ENCODE data around the gene GPR61.

The GPR61 gene

DNA sequence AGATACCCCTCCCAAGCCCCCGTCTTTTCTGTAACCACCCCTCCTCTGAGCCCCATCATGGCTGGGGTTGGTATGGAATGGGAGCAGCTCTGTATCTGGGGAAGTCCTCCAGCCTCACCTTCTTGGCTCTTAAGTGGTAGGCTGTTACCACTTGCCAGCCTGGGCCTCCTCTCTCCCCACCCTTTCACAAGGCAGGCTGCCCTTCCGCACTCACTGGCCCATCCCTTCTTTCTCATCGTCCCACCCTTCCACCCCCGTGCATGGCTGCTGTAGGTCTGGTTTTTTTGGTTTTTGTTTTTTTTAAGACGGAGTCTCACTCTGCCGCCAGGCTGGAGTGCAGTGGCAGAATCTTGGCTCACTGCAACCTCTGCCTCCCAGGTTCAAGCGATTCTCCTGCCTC is 40.6 kb upstream of the GPR61 start:
- no peaks in the 10 kb centered on the region for H3K9me3 ChIP-seq (ENCODE audit: control insufficient read depth, insufficient read depth, low read length)
- H3K9ac ChIP-seq (ENCODE audit: low read depth, low read length), result no peak overlapping the region
- peaks cover 17% of the 10 kb centered on the region for H3K4me1 ChIP-seq (ENCODE audit: control insufficient read depth, insufficient read depth, low read length)
- H3K36me3 ChIP-seq (ENCODE audit: control insufficient read depth, insufficient read depth, low read length), result no peaks in the 10 kb centered on the region
- H3K27me3 ChIP-seq (ENCODE audit: control insufficient read depth, insufficient read depth, low read length), result no peaks in the 10 kb centered on the region
- H3K4me3 ChIP-seq (ENCODE audit: low read depth, low read length), result no peak overlapping the region
- no peak overlapping the region for H3K27ac ChIP-seq (ENCODE audit: low read depth, low read length)

GRCh38 chr1:109499661-109500536 is 39.8 kb upstream of the GPR61 start:
- no peaks in the 10 kb centered on the region for H3K36me3 ChIP-seq (ENCODE audit: control insufficient read depth, insufficient read depth, low read length)
- no peak overlapping the region for H3K27ac ChIP-seq (ENCODE audit: low read depth, low read length)
- no peaks in the 10 kb centered on the region for H3K27me3 ChIP-seq (ENCODE audit: control insufficient read depth, insufficient read depth, low read length)
- H3K9me3 ChIP-seq (ENCODE audit: control insufficient read depth, insufficient read depth, low read length), result no peaks in the 10 kb centered on the region
- no peak overlapping the region for H3K9ac ChIP-seq (ENCODE audit: low read depth, low read length)
- H3K4me3 ChIP-seq (ENCODE audit: low read depth, low read length), result no peak overlapping the region
- peaks cover 17% of the 10 kb centered on the region for H3K4me1 ChIP-seq (ENCODE audit: control insufficient read depth, insufficient read depth, low read length)

DNA sequence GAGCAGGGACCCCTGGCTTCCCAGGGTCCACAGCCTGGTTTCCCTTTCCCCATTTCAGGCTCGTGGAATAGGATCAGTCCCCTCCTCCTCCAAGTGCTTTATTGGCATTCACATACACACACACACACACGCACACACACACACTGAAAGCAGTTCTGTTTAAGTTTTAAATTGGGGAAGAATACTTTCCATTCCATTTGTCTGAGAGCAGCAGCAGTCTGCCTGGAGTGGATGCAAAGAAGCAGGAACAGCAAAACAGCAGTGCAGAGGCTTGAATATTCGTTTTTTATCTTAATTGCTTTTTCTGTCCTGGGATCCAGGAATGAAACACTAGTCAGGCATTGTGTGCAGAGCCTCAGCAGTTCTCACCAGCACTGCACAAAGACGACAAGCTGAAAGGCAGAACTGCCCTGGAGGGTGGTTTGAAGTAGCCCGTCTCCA is 38.7 kb upstream of the GPR61 start:
- no peaks in the 10 kb centered on the region for H3K36me3 ChIP-seq (ENCODE audit: control insufficient read depth, insufficient read depth, low read length)
- peaks cover 17% of the 10 kb centered on the region for H3K4me1 ChIP-seq (ENCODE audit: control insufficient read depth, insufficient read depth, low read length)
- no peaks in the 10 kb centered on the region for H3K27me3 ChIP-seq (ENCODE audit: control insufficient read depth, insufficient read depth, low read length)
- H3K27ac ChIP-seq (ENCODE audit: low read depth, low read length), result no peak overlapping the region
- H3K9ac ChIP-seq (ENCODE audit: low read depth, low read length), result no peak overlapping the region
- no peak overlapping the region for H3K4me3 ChIP-seq (ENCODE audit: low read depth, low read length)
- no peaks in the 10 kb centered on the region for H3K9me3 ChIP-seq (ENCODE audit: control insufficient read depth, insufficient read depth, low read length)

- H3K4me3 ChIP-seq (ENCODE audit: low read depth, low read length), result no peak overlapping the region
- no peaks in the 10 kb centered on the region for H3K9me3 ChIP-seq (ENCODE audit: control insufficient read depth, insufficient read depth, low read length)
- H3K27me3 ChIP-seq (ENCODE audit: control insufficient read depth, insufficient read depth, low read length), result no peaks in the 10 kb centered on the region
- no peak overlapping the region for H3K9ac ChIP-seq (ENCODE audit: low read depth, low read length)
- no peaks in the 10 kb centered on the region for H3K36me3 ChIP-seq (ENCODE audit: control insufficient read depth, insufficient read depth, low read length)
- H3K4me1 ChIP-seq (ENCODE audit: control insufficient read depth, insufficient read depth, low read length), result peaks cover 17% of the 10 kb centered on the region
- H3K27ac ChIP-seq (ENCODE audit: low read depth, low read length), result no peak overlapping the region
Observed at GRCh38 chr1:109501644-109502363, 37.9 kb upstream of the GPR61 start.

- Histone ChIP-seq H3K9ac (ENCODE audit: low read depth, low read length) (no peak overlapping the region), H3K27ac (ENCODE audit: low read depth, low read length) (no peak overlapping the region), H3K27me3 (ENCODE audit: control insufficient read depth, insufficient read depth, low read length) (no peaks in the 10 kb centered on the region), H3K36me3 (ENCODE audit: control insufficient read depth, insufficient read depth, low read length) (no peaks in the 10 kb centered on the region), H3K9me3 (ENCODE audit: control insufficient read depth, insufficient read depth, low read length) (no peaks in the 10 kb centered on the region), H3K4me1 (ENCODE audit: control insufficient read depth, insufficient read depth, low read length) (peaks cover 15% of the 10 kb centered on the region), H3K4me3 (ENCODE audit: low read depth, low read length) (no peak overlapping the region)
Observed at GRCh38 chr1:109502364-109502851, 37.3 kb upstream of the GPR61 start.

GRCh38 chr1:109503935-109504334 is 35.7 kb upstream of the GPR61 start:
- Histone ChIP-seq H3K4me1 (ENCODE audit: control insufficient read depth, insufficient read depth, low read length) (0 out of 2 replicates have a peak, but pooled peaks cover 2% of the 10 kb centered on the region), H3K27ac (ENCODE audit: low read depth, low read length) (no peak overlapping the region), H3K4me3 (ENCODE audit: low read depth, low read length) (no peak overlapping the region)

DNA sequence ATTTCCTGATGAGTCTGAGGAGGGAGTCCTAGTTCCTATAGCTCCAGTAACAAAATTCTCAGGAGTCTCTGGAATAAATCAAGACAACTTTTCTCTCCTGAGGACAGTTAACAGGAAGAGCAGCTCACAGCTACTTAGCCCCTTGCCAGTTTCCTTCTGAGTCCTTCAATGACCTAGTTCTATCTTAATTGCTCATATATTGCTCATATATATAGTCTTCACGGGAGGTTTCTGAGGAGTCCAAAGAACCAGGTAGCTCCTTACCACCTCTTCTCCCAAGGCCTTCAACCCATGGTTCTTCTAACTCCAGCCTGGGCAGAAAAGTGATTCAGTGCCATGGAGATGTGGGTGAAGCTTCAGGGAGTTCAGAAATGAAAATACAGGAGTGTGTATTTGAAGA is 34.7 kb upstream of the GPR61 start:
- Histone ChIP-seq H3K36me3 (ENCODE audit: control insufficient read depth, insufficient read depth, low read length) (no peaks in the 10 kb centered on the region), H3K4me1 (ENCODE audit: control insufficient read depth, insufficient read depth, low read length) (no peaks in the 10 kb centered on the region; the same call in 1 of the 2 replicates), H3K9ac (ENCODE audit: low read depth, low read length) (no peak overlapping the region), H3K27ac (ENCODE audit: low read depth, low read length) (no peak overlapping the region), H3K9me3 (ENCODE audit: control insufficient read depth, insufficient read depth, low read length) (no peaks in the 10 kb centered on the region), H3K27me3 (ENCODE audit: control insufficient read depth, insufficient read depth, low read length) (peaks cover 19% of the 10 kb centered on the region), H3K4me3 (ENCODE audit: low read depth, low read length) (no peak overlapping the region)

More at GRCh38 chr1:109503935-109504334, 35.7 kb upstream of the GPR61 start:
- peaks cover 12% of the 10 kb centered on the region for H3K27me3 ChIP-seq (ENCODE audit: control insufficient read depth, insufficient read depth, low read length)
- no peaks in the 10 kb centered on the region for H3K36me3 ChIP-seq (ENCODE audit: control insufficient read depth, insufficient read depth, low read length)
- no peaks in the 10 kb centered on the region for H3K9me3 ChIP-seq (ENCODE audit: control insufficient read depth, insufficient read depth, low read length)
- H3K9ac ChIP-seq (ENCODE audit: low read depth, low read length), result no peak overlapping the region

DNA sequence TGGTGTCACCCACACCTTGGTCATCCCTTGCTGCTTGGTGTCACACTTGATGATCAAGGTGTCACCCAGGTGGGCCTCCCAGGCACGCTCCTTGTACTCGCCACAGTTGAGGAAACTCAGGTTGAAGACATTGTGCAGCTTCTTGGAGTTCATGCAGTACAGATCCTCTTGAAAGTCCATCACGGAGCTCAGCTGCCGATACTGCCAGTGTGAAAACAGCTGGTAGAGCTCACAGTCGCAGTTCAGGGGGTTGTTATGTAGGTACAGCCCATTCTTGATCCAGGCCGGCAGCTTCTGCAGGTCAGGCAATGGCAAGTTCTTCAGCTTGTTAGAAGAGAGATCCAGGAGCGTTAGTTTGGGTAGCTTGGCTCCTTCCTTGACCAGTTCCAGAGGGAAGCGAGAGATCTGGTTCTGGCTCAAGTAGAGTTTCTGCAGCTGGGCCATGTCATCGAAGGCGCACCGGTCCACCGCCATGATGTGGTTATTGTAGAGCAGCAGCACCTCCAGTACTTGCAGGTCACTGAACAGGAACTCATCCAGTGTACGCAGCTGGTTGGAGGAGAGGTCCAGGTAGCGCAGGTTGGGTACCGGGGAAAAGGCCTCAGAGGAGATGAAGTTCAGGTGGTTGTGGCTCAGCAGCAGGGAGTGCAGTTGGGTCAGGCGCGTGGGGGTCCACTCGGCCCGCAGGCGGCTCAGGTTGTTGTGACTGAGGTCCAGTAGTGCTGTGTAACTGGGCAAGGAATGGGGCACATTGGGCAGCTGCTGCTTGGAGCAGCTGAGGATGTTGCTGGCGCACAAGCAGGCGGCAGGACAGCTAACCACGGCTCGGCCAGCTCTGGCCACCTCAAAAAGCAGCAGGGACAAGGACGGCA is 31.4 kb upstream of the GPR61 start:
- H3K4me3 ChIP-seq (ENCODE audit: low read depth, low read length), result no peak overlapping the region
- H3K27me3 ChIP-seq (ENCODE audit: control insufficient read depth, insufficient read depth, low read length), result peaks cover 38% of the 10 kb centered on the region

DNA sequence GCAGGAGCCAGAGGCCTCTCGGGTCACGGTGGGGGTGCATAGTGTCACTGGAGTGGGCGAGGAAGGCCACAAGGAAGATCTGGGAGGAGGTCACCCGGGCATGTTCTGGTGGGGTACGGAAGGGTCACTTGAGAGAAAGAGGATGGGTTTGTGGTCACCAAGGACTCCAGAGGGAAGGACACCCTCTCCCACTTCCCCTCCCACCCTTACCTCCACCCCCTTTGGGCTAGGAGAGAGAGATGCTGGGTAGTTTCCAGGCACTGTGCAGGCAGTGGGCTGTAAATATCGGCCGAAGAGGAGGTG is 30.8 kb upstream of the GPR61 start:
- Histone ChIP-seq H3K27ac (ENCODE audit: low read depth, low read length) (no peak overlapping the region), H3K27me3 (ENCODE audit: control insufficient read depth, insufficient read depth, low read length) (peaks cover 38% of the 10 kb centered on the region), H3K9me3 (ENCODE audit: control insufficient read depth, insufficient read depth, low read length) (no peaks in the 10 kb centered on the region), H3K4me1 (ENCODE audit: control insufficient read depth, insufficient read depth, low read length) (peaks cover 5% of the 10 kb centered on the region), H3K9ac (ENCODE audit: low read depth, low read length) (no peak overlapping the region), H3K4me3 (ENCODE audit: low read depth, low read length) (peak overlapping the region; percentile 85; the same call in 1 of the 2 replicates), H3K36me3 (ENCODE audit: control insufficient read depth, insufficient read depth, low read length) (no peaks in the 10 kb centered on the region)

More for the DNA sequence above, 31.4 kb upstream of the GPR61 start:
- Histone ChIP-seq H3K27ac (ENCODE audit: low read depth, low read length) (no peak overlapping the region), H3K4me1 (ENCODE audit: control insufficient read depth, insufficient read depth, low read length) (peaks cover 5% of the 10 kb centered on the region), H3K9ac (ENCODE audit: low read depth, low read length) (no peak overlapping the region), H3K9me3 (ENCODE audit: control insufficient read depth, insufficient read depth, low read length) (no peaks in the 10 kb centered on the region), H3K36me3 (ENCODE audit: control insufficient read depth, insufficient read depth, low read length) (no peaks in the 10 kb centered on the region)

DNA sequence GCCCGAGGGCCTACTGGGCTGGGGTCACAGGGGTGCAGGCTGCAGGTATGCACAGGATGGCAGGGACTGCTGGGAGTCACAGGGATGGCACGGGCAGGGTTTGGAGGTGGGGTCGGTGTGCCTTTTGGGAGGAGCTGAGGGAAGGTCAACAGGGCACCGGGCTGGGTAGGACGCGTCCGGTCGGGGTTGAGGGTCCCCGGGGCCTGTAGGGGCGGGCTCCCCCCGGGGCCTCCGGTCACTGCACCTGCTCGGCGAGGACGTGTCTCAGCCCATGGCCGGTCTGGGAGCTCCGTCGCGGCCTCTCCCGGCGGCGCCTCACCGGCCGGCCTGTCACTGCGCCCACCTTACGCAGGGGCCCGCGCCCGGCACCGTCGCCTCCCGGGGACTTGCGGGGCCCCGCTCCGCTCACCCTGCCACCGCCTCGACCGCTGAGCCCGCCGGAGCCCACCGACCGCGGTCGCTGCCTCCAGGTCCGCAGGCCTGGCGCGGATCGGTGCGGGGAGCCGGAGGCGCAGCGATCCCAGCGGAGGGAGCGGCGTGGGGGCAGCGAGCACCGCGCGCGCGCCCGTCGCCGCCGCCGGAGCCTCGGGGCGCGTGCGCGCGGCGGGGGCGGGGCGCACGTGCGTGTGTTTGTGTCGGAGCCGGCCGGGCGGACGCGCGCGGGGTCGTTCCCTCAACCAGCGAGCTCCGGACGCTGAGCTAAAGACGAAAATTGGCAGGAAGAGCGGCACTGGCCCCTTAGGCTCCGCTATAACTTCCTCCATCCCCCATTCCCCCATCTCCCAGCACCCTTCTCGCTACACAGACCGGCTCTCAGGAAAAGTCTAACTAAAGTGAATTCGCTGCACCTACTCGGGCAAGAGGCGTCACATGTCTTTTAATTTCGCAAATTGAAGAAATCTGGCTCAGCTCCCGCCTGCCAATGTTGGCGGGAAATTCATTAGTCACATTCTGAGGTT is 30.2 kb upstream of the GPR61 start, which contains the start of gene AMIGO1:
TSS of gene AMIGO1 (minus strand) at position 552 of the 959 bp plus-strand sequence. CDS start 815 bp downstream, outside the sequence.
- H3K4me3 ChIP-seq (ENCODE audit: low read depth, low read length), result peak within 1 kb of the TSS; percentile 85
- no peak within 1 kb of the TSS for H3K27ac ChIP-seq (ENCODE audit: low read depth, low read length)
- H3K36me3 ChIP-seq (ENCODE audit: control insufficient read depth, insufficient read depth, low read length), result no peaks in the 10 kb centered on the region
- no peaks in the 10 kb centered on the region for H3K9me3 ChIP-seq (ENCODE audit: control insufficient read depth, insufficient read depth, low read length)
- peaks cover 5% of the 10 kb centered on the region for H3K4me1 ChIP-seq (ENCODE audit: control insufficient read depth, insufficient read depth, low read length)
- no peak within 1 kb of the TSS for H3K9ac ChIP-seq (ENCODE audit: low read depth, low read length)
- peaks cover 38% of the 10 kb centered on the region for H3K27me3 ChIP-seq (ENCODE audit: control insufficient read depth, insufficient read depth, low read length)

Measured in HUES48 (cell line).